GM12878 (cell line): Measurements from ENCODE around the gene FAM156A.

Experiments used
- CEBPB ChIP-seq, 2 experiments: fragments of 150-350 bp in 1 of 2; IDR thresholded peaks; 2 replicates each; pipeline ENCODE4 v1.6.1; 2012 to 2014; ENCODE audit warnings: low read depth in 2 of 2, low read length in 2 of 2, borderline replicate concordance in 1 of 2, inconsistent platforms in 1 of 2
- CTCF ChIP-seq, 3 experiments: IDR thresholded peaks in 2 of 3; conservative IDR thresholded peaks in 1 of 3; 2 replicates each; pipeline ENCODE4 v1.5.1; 2011; ENCODE audit warnings: low read depth in 3 of 3, low read length in 3 of 3, mild to moderate bottlenecking in 3 of 3, control low read depth in 2 of 3, moderate library complexity in 2 of 3, inconsistent platforms in 1 of 3, mixed read lengths in 1 of 3; ENCODE audit not compliant: control insufficient read depth in 2 of 3, insufficient read depth in 1 of 3; ENCODE audit errors: extremely low read depth in 1 of 3
- FOXM1 ChIP-seq: IDR thresholded peaks from 2 replicates; pipeline ENCODE4 v1.6.1; 2012; ENCODE audit warnings: low read depth, mild to moderate bottlenecking, inconsistent platforms, low read length, moderate library complexity
- POLR2A ChIP-seq: IDR thresholded peaks from 2 replicates; pipeline ENCODE4 v1.6.1; 2011; ENCODE audit warnings: low read depth, mild to moderate bottlenecking, low read length
- TCF7 ChIP-seq: IDR thresholded peaks from 2 replicates; pipeline ENCODE4 v1.6.1; 2014; ENCODE audit warnings: antibody characterized with exemption, borderline replicate concordance
- ZBED1 ChIP-seq: IDR thresholded peaks from 2 replicates; pipeline ENCODE4 v1.6.1; 2016; ENCODE audit warnings: borderline replicate concordance
- TF ChIP-seq, protein P1 (sequence below): IDR thresholded peaks from 2 replicates; pipeline ENCODE4 v1.6.1; 2012; ENCODE audit warnings: low read depth, low read length, improper control_type of control experiment

DNA sequence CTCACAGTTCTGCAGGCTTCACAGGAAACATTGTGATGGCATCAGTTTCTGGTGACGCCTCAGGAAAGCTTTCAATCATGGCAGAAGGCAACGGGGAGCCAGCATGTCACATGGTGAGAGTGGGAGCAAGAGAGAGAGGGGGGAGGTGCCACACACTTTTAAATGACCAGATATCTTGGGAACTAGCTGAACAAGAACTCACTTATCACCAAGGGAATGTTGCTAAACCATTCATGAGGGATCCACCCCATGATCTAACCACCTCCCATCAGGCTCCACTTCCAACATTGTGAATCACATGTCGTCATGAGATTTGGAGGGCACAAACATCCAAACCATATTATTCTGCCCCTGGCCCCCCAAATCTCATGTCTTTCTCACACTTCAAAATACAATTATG, 47.0 kb upstream of the FAM156A start:
- TF ChIP-seq ZBED1 (no peak), CTCF (IDR thresholded peaks at IDR 0.05 in 2 of 3, conservative IDR thresholded peaks at IDR 0.05 in 1 of 3; ENCODE audit: control insufficient read depth in 2 of 3, extremely low read depth in 1 of 3, insufficient read depth in 1 of 3, low read depth in 3 of 3, low read length in 3 of 3) (no peak), POLR2A (no peak), FOXM1 (no peak), TCF7 (no peak), CEBPB (IDR thresholded peaks at IDR 0.05; ENCODE audit: borderline replicate concordance in 1 of 2, low read depth in 2 of 2, low read length in 2 of 2) (no peak)
- TF ChIP-seq, protein P1, sequence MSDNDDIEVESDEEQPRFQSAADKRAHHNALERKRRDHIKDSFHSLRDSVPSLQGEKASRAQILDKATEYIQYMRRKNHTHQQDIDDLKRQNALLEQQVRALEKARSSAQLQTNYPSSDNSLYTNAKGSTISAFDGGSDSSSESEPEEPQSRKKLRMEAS = no peak
